ENCODE measurements around the gene UCP2.
"Not testable (repeated sequence)": the region's sequence is repeated elsewhere in the genome, so short reads cannot be mapped to it uniquely, and the experiment has no call there.

The UCP2 gene

DNA sequence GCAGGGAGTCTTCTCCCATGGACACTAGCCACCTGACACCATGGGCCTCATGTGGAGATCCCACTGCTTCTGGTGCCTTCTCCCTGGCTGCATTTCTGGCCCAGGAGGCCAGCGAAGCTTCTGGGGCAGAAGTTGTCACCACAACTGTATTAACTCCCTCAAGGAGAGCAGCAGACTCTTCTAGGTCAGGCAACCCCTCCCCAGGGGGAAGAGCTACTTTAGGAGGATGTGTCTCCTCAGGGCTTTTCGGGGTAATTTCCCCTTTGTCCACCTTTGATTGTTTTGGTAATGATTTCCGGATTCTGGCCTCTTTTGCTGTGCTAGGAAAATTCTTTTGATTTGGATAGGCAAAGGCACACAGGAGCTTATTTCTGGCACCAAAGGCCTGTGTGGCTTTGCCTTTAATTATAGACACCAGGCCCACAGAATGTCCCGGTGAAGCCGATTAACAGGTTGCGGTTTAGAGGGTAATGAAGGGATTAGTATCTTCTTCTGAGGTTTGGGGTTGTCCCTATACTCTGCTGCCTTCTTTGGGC lies 8.9 kb upstream of the UCP2 start:
- no peak for FAIRE-seq

DNA sequence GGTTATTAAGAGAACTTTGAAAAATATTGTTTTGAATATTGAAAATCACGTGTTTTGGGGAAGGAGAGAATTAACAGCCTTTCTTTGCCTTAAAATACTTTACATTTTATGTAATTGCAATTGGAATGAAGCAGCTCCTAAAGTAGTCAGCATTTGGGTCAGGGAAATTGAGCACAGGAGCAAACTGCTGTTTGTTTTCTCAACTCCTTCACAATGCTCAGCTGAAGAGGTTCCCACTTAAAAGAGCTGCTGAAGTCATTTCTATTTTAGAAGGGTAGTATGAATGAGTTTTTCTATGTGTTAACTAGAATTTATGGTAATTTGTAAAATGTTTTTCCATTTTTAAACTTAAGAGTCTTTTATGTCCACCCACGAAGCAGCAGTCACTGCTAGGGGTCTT lies 8.1 kb upstream of the UCP2 start:
- FAIRE-seq = no peak

DNA sequence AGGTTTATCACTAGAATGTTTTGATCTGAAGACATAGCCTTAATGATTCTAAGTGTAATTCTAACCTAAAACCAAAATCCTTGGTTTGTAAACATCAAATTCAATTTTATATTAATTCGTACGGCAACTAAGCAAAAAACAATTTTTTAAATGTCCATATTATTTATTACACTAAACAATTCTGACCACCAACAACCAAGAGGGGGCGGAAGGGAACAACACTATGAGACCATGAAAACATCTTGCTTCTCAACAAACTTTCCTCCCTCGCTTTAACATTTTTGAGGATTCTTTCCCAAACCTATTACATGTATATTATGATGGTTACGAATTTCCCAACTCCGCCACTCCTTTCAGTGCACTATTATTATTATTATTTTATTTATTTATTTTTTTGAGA lies 6.5 kb upstream of the UCP2 start:
- FAIRE-seq = no peak

DNA sequence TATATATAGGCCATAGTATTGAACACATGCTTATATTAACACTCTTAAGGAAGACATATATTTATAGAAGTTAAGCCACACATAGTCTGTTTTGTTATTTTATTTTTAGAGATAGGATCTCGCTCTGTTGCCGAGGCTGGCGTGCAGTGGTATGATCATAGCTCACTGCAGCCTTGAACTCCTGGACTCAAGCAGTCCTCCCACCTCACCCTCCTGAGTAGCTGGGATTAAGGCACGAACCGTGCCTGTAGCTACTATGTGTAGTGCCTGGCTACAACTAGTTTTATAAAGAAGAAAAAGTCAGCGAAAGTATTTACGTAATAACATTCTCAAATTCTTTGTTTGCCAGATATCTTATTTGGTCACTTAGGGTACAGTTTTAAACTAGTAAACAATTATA lies 5.6 kb upstream of the UCP2 start:
- FAIRE-seq = no peak

DNA sequence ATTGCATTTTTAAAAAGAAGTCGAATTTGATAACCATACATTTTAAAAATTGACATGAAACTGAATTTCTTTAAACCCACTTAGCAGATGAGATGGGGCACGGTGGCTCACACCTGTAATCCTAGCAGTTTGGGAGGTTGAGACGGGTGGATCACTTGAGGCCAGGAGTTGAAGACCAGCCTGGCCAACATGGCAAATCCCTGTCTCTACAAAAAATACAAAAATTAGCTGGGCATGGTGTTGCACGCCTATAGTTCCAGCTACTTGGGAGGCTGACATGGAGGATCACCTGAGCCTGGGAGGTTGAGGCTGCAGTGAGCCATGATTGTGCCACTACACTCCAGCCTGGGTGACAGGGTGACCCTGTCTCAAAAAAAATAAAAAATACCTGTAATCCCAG lies 3.0 kb upstream of the UCP2 start:
- not testable (repeated sequence) for FAIRE-seq

DNA sequence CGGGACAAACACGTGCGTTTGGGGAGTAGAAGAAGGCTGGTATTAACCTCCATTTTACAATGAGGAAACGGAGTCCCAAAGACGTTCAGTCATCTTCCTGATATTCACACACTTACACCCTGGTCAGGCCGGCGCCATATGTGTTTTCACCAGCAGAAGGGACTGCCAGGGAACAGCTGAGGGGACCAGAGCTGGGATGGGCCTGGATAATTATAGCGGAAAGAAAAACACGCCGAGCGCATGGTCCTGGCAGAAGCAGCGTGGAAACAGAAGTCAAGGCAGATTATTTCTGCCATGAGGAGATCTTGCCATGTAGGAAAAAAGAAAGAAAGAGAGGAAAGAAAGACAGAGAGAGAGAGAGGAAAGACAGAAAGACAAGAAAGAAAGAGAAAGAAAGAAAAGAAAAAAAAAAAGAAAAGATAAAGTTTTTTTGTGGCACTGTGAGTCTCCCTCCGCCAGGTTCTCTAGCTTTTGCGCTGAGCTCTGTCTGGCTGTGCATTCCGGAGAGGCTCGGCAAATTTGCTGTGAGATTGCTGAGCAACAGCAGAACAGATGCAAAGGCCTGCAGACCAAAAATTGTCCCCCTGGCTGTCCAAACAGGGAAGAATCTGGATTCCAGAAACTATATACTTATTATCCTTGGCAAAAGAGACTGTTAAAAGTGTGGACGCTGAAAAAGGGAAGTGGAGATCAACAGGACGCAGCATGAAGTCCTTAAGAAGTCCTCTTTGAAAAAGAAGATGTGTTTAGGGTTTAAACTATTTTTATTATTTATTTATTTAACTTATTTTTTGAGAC lies 1.3 kb upstream of the UCP2 start:
- no peak for FAIRE-seq

DNA sequence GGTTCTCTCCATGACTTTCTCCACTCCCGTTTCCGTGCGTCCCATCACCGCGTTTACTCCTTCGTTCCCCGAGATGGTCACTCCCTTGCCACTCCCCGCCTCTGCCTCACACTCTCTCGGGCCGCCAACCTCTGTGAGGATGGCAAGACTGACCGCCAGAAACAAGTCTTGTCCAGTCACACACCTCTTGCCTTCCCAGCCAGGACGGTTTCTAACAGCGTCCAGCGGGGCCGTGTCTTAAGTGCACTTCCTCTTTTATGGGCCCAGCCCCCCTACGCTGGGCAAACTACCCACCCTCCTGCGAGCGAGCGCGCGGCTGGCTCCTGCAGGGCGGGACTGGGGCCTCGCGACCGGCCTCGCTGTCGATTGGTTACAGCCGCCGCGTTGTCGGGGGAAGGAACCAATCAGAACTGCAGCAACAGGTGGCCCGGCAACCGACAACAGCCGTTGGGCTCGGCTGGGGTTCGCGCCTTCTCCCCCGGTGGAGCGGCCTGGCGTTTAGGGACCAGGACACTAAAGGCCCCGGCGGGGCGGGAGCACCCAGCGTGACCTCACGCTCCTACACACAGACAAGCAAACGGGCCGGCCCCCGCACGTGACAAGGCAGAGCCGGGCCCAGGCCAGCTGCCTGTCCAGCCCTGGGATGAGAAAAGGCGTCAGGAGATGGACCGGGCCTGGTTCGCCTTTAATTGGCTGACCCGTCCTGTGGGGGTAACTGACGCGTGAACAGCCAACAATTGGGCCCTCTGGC lies 522 bp upstream of the UCP2 start:
- FAIRE-seq = no peak

DNA sequence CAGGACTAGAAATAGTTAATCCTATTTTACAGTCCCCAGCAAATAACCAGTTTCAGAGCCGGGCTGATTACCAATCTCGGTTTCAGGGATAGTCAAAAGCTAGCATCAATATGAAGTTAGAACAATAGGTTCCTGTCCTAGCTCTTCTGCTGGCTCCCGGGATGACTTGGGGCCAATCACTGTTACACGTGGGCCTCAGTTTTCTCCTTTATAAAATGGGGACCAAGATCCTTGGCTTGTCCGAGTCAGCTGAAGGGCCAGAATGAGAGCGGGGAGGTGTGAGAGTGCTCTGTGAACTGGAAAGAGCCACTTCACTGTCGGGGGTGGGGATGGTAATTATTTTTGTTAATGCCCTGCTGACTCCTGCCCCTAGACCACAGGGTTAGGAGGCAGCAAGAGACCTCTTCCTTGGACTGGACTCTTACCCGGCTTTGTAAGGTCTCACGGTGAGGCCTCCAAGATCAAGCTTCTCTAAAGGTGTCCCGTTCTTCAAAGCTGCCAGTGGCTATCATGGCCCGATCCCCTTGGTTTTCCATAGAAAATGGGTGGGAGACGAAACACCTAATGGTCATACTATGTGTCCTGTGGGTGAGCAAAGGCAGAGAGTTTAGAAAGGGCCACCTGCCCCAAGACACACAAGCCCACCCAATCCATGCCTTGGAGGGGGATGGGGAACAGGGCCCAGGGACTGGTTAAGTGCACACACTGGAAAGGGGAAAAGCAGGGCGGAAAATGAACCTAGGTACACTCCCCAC lies 1.4 kb downstream of the UCP2 start:
- FAIRE-seq = no peak

DNA sequence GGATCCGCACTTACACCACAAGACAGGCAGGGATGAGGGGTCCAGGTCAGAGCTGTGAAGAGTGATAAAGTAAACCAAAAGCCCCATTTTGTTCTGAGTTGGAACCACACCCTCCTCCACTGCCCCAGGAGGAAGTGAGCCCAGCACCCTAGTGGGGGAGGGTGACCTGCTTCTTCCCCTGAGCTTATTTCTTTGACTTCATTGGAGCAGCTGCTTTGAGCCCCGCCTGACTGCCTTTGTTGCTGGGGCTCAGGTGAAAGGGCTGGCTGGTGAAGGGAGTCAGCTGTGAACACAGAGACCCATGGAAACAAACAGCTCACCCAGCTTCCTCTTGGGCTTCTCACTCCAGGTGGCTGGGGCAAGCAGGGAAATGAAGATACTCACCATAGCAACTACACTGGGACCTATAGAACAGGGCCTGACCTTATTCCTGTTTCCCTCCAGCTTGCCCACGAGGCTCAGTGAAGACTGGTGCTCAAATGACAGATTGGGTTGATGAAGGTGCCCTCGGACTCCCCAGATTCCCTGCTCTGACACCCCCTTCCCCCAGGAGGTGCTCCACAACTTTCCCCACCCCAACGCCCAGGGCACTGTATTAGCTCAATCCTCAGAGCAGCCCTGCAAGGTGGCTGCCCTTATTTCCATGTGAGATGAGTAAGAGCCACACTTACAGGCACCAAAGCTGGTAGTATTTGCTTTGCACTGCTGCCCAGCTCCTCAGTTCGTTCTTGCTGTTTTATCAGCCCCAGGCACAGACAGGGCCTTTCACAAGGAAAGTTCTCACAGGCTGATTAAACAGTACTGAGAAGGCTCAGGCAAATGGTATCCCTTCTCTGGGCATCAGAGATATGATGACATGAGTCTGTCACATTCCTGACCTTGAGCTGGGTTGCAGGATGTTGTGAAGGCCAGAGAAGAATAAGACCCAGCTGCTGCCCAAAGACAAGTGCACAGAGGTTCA lies 2.4 kb downstream of the UCP2 start:
- FAIRE-seq = no peak

DNA sequence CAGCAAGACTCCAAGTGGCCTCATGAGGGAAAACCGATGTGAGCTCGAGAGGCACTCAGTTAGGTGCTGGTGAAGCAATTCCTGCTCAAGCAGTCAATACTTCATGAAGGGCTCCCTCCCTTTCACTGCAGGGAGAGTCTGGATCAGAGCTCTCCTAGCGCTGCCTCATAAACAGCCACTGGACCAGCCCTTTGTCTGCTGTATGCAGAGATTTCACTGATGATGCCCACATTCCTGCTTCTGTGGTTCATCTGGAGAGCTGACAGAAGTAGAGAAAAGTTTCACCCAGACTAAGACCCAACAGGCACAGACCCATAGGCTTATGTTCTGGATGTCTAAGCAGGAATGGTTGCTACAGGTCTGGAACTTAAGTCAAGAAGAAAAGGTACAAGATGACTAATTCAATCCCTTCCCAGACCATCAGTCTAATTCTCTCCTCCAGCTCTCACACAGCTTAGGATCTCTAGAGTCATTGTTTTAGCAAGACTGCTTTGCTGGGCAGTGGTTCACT lies 4.0 kb downstream of the UCP2 start:
- FAIRE-seq = no peak

DNA sequence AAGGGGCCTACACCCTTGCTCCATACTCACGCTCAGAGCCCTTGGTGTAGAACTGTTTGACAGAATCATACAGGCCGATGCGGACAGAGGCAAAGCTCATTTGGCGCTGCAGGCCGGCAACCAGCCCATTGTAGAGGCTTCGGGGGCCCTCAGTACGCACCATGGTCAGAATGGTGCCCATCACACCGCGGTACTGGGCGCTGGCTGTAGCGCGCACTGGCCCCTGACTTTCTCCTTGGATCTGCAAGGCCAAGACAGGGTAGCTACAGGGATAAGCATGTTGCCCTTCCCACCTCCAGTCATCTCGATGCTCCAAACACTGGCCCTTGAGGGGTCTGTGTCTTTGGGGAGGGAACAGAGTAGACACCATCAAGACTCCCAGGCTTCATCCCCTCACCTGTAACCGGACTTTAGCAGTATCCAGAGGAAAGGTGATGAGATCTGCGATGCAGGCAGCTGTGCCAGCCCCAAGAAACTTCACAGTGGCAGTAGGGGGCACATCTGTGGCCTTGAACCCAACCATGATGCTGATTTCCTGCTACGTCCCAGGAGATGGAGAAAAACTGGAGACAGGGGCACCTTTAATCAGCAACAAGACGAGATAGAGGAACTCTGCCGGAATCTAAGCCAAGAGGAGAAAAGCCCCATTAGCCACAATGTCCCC lies 4.7 kb downstream of the UCP2 start:
- FAIRE-seq = no peak

DNA sequence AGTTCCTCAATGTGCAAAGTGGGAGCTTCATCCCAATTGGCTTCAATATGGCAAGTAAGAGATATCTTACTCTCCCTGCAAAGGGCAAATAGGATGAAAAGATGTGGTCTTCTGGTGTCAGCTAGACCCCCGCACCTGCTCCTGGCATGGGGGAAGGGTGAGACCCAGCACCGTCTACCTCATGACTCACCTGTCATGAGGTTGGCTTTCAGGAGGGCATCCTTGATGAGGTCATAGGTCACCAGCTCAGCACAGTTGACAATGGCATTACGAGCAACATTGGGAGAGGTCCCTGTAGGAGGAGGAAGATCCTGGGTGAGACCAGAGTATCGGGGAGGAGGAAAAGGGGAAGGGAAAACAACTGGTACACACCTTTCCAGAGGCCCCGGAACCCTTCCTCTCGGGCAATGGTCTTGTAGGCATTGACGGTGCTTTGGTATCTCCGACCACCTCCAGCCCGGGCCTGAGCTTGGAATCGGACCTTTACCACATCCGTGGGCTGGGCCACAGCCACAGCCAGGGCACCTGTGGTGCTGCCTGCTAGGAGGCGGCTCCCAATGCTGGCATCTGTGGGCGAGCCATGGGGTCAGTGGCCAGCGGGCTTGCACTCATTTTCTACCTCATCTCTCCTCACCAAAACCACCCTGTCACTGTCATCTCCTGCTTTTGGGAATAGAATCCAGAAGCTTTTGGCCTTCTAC lies 6.0 kb downstream of the UCP2 start:
- no peak for FAIRE-seq

DNA sequence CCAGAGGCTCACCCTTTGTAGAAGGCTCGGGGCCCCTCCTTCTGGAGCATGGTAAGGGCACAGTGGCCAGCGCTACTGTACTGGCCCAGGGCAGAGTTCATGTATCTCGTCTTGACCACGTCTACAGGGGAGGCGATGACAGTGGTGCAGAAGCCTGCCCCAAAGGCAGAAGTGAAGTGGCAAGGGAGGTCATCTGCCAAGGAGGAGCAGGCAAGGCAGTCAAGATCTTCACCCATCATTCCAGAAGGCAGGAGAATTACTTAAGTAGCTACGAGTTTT lies 7.2 kb downstream of the UCP2 start:
- no peak for FAIRE-seq

DNA sequence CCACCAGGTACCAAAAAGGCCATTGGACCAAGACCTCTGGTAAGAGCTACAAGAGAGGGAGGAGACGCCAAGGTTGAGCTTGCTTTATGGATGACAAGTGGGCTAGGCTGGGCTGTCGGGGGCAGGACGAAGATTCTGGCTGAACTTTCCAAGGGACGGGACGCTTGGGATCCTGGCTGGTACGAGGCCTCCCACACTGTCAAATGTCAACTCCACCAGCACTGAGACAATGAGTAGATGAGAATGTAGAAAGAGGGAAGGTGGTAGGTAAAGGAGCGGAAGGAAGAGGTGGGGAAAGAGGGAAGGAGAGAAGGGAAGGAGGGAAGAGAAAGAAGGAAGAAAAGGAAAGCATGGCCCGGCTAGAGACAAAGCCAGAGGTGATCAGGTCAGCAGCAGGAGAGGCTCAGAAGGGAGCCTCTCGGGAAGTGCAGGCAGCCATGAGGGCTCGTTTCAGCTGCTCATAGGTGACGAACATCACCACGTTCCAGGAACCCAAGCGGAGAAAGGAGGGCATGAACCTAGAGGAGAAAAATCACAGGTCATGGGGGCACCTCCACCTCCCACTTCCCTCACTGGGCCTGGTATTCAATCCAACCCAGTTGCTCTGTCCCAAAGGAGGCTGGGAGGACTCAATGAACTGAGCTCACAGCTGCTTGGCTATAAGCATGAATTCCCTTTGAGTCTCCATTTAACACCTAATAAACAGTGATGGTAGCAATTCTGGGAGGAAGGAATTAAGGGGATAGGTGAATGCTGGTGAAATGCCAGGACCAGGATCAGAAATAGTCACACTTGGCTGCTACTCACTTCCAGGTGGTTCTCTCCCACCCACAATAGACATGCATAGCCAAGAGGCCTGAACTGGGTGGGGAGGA lies 7.8 kb downstream of the UCP2 start:
- no peak for FAIRE-seq

DNA sequence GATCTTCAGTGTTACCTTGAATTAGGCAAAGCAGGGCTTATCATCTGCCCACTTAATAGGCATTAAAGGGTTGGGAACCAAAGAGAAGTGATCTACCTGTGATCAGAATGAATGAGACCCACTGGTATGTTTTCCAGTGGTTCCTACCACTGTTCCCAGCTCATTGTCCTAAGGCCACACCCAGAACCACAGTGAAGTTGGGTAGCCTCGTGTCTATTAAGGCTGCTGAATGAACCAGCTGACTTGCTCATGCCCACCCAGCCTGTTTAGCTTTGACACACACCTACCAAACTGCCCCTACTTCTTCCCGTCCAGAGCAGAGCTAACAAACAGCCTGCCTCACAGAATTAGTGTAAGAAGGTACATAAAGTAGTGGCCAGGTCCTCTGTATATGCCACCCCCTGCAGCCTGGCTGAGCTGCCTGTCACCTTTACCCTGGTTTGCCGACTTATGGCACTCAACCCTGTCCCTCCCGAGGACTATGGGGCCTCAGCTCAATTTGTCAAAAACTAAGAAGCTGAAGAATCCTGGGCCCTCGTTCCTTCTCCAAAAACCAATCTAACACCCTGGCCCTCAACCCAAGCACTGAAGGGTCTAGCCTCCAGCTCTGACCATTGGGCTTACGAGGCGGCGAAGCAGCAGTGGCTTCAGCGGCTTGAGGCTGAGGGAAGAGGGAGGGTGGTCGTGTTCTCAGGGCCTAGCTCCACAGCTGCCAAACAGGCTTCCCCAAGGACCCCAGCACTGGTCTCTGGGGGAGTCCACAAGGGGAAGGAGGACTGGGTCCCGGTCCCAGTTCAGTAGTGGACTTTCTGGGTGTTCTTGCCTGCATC lies 9.8 kb downstream of the UCP2 start:
- FAIRE-seq = no peak

DNA sequence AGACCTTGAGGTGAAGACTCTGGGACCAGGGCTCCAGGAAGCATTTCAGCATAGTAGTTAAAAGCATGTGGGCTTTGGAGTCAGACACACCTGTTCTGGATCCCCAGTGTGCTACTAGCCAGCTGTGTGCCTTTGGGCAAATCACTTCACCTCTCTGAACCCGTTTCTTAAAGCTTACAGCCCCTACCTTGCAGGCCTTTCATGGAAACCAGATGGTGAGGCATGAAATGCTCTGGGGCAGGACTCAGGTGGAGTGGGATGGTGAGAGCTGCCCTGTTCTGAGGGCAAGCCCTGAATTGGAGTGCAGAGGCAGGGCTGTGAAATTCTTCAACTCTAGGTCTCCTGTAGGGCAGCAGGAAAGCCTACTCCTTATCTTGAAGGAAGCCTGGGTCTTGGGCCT lies 10.5 kb downstream of the UCP2 start:
- no peak for FAIRE-seq

DNA sequence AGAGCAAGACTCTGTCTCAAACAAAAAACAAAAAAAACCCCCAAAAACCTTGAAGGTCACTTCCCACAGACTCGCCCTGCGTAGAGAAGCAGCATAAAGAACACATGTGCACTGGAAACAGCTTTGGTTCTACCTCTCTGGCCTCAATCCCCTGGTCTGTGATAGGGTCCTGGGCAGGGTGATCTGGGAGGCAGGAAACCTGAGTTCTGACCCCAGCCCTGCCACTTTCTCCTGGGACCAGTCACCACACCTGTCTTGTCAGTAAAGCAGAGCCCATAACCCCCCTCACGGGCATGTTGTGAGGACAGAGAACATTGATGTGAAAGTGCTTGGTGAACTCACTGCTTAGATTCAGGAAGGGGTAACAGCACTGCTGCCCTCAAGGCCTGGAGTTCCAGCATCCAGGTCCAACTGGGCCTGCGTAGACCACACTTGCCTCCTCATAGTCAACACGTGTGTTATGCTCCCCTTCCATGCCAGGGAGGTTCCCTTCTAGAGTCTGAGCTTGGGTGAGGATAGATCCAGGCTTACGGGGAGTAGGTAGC lies 11.4 kb downstream of the UCP2 start:
- FAIRE-seq = no peak

DNA sequence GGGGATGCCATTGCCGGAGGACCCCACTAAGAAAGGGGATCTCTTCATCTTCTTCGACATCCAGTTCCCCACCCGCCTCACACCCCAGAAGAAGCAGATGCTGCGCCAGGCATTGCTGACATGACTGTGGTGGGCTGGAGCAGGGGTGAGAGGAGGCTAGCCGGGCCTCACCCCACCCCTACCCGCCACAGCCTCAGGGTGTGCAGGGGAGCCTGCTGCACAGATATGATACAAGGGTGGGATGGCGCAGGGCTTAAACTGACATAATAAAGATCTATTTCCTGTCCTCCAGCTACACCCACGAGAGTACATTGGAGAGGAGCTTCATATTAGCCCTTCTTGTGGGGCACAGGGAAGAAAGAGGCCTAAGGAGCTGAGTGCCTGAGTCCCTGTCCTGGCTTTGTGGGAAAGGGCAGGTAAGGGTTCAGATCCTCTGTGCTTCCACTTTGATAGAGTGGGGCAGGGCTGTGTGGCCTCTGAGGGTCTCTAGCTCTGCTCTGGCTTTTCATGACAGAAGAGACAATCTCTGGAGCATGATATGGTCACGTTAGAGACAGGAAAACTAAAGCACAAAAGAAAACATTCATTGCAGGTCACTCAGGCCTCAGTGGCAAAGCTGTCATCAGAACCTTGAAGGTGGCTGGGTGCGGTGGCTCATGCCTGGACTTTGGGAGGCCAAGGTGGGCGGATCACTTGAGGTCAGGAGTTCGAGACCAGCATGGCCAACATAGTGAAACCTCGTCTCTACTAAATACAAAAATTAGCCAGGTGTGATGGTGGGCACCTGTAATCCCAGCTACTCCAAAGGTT lies 12.4 kb downstream of the UCP2 start:
- no peak for FAIRE-seq

Data from endometrium (tissue), 2 donors.